ENCODE data around the gene DIP2C. TPM values are rescaled to one million over a fixed set of nuclear protein-coding genes. Genes with fewer than 3 reads are reported as not detected.

The DIP2C gene
- polyA plus RNA-seq, 1 of the 3 experiments (the other 2 are of a cell fraction) = 8.7 TPM

GRCh38 chr10:546971-547590 is 142.4 kb downstream of the DIP2C start:
- Histone ChIP-seq H3K27ac (ENCODE audit: low read depth in 2 of 2, low read length in 1 of 2) (peak overlapping the region in 1 of 2 experiments; percentile 45; a peak in 1 of 4 replicates), H4K20me1 (ENCODE audit: insufficient read depth) (peaks cover 86% of the 10 kb centered on the region), H3K4me3 (ENCODE audit: low read depth in 2 of 2, low read length in 1 of 2) (no peak overlapping the region), H3K4me1 (ENCODE audit: control insufficient read depth in 1 of 2, insufficient read depth in 2 of 2, low read depth in 1 of 2, low read length in 1 of 2) (peaks cover 13 to 29% of the 10 kb centered on the region in 2 experiments; a peak in 3 of 4 replicates), H3K9me2 (no peaks in the 10 kb centered on the region), H3F3A (replicated peaks; ENCODE audit: insufficient read depth) (no peaks in the 10 kb centered on the region), H2AFZ (ENCODE audit: low read depth) (no peak overlapping the region), H3K36me3 (replicated peaks in 1 of 2; ENCODE audit: control insufficient read depth in 1 of 2, insufficient read depth in 2 of 2, low read length in 1 of 2) (no peaks in the 10 kb centered on the region), H3K79me2 (ENCODE audit: insufficient read depth) (peaks cover 27% of the 10 kb centered on the region), H3K27me3 (ENCODE audit: insufficient read depth) (no peaks in the 10 kb centered on the region), H3K9ac (no peak overlapping the region), H3K9me3 (no peaks in the 10 kb centered on the region), H3K4me2 (no peak overlapping the region; the same call in 1 of the 2 replicates)
- 77% methylated on average over 10 of the region's 10 CpGs for WGBS (ENCODE audit: low lambda C conversion rate)
- POLR2A ChIA-PET = no interaction called here
- TF ChIP-seq RXRA (IDR thresholded peaks at IDR 0.05; ENCODE audit: borderline replicate concordance, low read depth) (no peak), TCF12 (IDR thresholded peaks at IDR 0.05) (no peak), NFIC (IDR thresholded peaks at IDR 0.05; ENCODE audit: borderline replicate concordance) (no peak), EZH2phosphoT487 (IDR thresholded peaks at IDR 0.05; ENCODE audit: borderline replicate concordance, low read depth) (no peak), GABPA (IDR thresholded peaks at IDR 0.05; ENCODE audit: low read depth) (no peak), FOSL2 (IDR thresholded peaks at IDR 0.05; ENCODE audit: borderline replicate concordance, low read depth) (no peak), CHD2 (IDR thresholded peaks at IDR 0.05; ENCODE audit: low read length, partially characterized antibody) (no peak), USF2 (IDR thresholded peaks at IDR 0.05; ENCODE audit: borderline replicate concordance, low read depth, low read length) (no peak), MAX (IDR thresholded peaks at IDR 0.05; ENCODE audit: low read depth) (no peak), MXI1 (IDR thresholded peaks at IDR 0.05; ENCODE audit: low read depth, low read length) (no peak), MEF2A (IDR thresholded peaks at IDR 0.05; ENCODE audit: borderline replicate concordance, low read depth) (no peak)
- TF ChIP-seq, protein P1, sequence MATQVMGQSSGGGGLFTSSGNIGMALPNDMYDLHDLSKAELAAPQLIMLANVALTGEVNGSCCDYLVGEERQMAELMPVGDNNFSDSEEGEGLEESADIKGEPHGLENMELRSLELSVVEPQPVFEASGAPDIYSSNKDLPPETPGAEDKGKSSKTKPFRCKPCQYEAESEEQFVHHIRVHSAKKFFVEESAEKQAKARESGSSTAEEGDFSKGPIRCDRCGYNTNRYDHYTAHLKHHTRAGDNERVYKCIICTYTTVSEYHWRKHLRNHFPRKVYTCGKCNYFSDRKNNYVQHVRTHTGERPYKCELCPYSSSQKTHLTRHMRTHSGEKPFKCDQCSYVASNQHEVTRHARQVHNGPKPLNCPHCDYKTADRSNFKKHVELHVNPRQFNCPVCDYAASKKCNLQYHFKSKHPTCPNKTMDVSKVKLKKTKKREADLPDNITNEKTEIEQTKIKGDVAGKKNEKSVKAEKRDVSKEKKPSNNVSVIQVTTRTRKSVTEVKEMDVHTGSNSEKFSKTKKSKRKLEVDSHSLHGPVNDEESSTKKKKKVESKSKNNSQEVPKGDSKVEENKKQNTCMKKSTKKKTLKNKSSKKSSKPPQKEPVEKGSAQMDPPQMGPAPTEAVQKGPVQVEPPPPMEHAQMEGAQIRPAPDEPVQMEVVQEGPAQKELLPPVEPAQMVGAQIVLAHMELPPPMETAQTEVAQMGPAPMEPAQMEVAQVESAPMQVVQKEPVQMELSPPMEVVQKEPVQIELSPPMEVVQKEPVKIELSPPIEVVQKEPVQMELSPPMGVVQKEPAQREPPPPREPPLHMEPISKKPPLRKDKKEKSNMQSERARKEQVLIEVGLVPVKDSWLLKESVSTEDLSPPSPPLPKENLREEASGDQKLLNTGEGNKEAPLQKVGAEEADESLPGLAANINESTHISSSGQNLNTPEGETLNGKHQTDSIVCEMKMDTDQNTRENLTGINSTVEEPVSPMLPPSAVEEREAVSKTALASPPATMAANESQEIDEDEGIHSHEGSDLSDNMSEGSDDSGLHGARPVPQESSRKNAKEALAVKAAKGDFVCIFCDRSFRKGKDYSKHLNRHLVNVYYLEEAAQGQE (IDR thresholded peaks at IDR 0.05; ENCODE audit: low read depth, low read length) = no peak
- CTCF ChIA-PET = interaction anchor here (0.8 to 1.6 kb wide), 3 partner anchors 11 to 24 kb away, joined by 3 to 4 read pairs (median 4); no protein-coding TSS in a partner anchor
- DNase-seq = peak; percentile 62
